ENCODE results near the gene REPS2.
"Not testable (repeated sequence)": the region's sequence is repeated elsewhere in the genome, so short reads cannot be mapped to it uniquely, and the experiment has no call there.

REPS2 gene

DNA sequence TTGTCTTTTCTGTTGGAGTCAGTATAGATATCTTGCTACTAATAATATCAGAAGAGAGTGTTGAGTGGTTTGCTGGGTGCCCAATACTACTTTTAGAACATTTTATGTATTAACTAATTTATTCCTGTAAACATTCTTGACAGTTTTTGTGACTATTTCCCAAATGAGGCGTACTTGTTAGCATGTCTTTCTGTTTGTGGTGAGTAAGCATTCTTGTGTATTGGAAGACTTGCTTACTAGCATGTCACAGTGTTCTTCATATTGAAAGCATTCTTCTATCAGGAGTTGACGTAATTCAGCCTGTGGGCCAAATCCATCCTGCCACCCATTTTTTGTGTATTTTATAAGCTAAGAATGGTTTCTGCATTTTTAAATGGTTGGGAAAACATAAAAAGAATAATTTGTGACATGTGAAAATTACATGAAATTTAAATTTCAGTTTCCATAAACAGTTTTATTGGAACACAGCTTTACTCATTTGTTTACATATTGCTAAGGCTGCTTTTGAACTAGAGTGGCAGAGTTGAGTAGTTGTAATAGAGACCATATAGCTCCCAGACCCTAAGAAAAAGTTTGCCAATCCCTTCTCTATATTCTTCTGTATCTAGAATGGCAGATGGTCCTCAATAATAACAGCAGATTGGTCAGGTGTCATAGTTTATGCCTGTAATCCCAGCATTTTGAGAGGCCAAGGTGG, 20.4 kb downstream of the REPS2 start:
- no peaks in the 10 kb centered on the region for H3K4me1 ChIP-seq (ENCODE audit: control insufficient read depth, low read depth, low read length)
- H3K9ac ChIP-seq (ENCODE audit: low read length), result no peak overlapping the region
- no peaks in the 10 kb centered on the region for H3K9me3 ChIP-seq (ENCODE audit: control insufficient read depth, low read depth, low read length)
- no peak overlapping the region for H3K4me3 ChIP-seq (ENCODE audit: low read length)
- H3K27ac ChIP-seq (ENCODE audit: low read length), result no peak overlapping the region
- no peaks in the 10 kb centered on the region for H3K36me3 ChIP-seq (ENCODE audit: control insufficient read depth, low read depth, low read length)
- H3K27me3 ChIP-seq (ENCODE audit: control insufficient read depth, insufficient read depth, low read length), result no peaks in the 10 kb centered on the region

DNA sequence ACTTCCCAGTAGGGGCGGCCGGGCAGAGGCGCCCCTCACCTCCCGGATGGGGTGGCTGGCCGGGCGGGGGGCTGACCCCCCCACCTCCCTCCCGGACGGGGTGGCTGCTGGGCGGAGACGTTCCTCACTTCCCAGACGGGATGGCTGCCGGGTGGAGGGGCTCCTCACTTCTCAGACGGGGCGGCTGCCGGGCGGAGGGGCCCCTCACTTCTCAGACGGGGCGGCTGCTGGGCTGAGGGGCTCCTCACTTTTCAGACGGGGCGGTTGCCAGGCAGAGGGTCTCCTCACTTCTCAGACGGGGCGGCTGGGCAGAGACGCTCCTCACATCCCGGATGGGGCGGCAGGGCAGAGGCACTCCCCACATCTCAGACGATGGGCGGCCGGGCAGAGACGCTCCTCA, 22.3 kb downstream of the REPS2 start:
- H3K27me3 ChIP-seq (ENCODE audit: control insufficient read depth, insufficient read depth, low read length); H3K27ac ChIP-seq (ENCODE audit: low read length); H3K36me3 ChIP-seq (ENCODE audit: control insufficient read depth, low read depth, low read length); H3K9me3 ChIP-seq (ENCODE audit: control insufficient read depth, low read depth, low read length); H3K4me3 ChIP-seq (ENCODE audit: low read length); H3K4me1 ChIP-seq (ENCODE audit: control insufficient read depth, low read depth, low read length); H3K9ac ChIP-seq (ENCODE audit: low read length): not testable (repeated sequence)

DNA sequence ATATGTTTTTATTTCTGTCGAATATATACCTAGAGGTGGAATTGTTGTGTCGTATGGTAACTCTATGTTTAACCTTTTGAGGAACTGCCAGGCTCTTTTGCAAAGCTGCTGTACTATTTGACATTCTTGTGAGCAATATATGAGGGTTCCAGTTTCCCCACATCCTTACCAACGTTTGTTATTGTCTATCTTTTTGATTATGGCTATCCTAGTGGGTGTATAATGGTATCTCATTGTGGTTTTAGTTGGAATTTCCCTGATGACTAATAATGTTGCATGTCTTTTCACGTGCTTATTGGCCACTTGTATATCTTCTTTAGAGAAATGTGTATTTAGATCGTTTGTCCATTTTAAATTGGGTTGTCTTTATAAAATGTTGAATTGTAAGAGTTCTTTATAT, 24.5 kb downstream of the REPS2 start:
- no peak overlapping the region for H3K4me3 ChIP-seq (ENCODE audit: low read length)
- no peaks in the 10 kb centered on the region for H3K27me3 ChIP-seq (ENCODE audit: control insufficient read depth, insufficient read depth, low read length)
- no peaks in the 10 kb centered on the region for H3K4me1 ChIP-seq (ENCODE audit: control insufficient read depth, low read depth, low read length)
- H3K9ac ChIP-seq (ENCODE audit: low read length), result no peak overlapping the region
- H3K9me3 ChIP-seq (ENCODE audit: control insufficient read depth, low read depth, low read length), result no peaks in the 10 kb centered on the region
- no peak overlapping the region for H3K27ac ChIP-seq (ENCODE audit: low read length)
- no peaks in the 10 kb centered on the region for H3K36me3 ChIP-seq (ENCODE audit: control insufficient read depth, low read depth, low read length)

DNA sequence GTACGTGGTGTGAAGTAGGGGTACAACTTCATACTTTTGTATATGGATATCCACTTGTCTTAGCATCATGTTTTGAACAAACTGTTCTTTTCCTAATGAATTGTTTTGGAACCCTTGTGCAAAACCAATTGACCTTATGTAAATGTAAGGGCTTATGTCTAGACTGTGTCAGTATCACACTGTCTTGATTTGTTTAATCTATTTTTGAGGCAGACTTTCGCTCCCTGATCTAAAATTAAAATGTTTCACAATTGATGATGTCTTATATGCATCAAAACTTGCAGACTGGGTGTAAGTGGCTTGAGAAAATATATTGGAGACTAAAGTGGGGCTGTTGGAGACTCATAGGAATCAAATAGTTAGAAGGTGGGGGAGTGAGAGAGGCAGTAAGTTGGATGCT, 25.2 kb downstream of the REPS2 start:
- Histone ChIP-seq H3K27ac (ENCODE audit: low read length) (no peak overlapping the region), H3K36me3 (ENCODE audit: control insufficient read depth, low read depth, low read length) (no peaks in the 10 kb centered on the region), H3K9ac (ENCODE audit: low read length) (no peak overlapping the region), H3K27me3 (ENCODE audit: control insufficient read depth, insufficient read depth, low read length) (no peaks in the 10 kb centered on the region), H3K4me1 (ENCODE audit: control insufficient read depth, low read depth, low read length) (no peaks in the 10 kb centered on the region), H3K4me3 (ENCODE audit: low read length) (no peak overlapping the region), H3K9me3 (ENCODE audit: control insufficient read depth, low read depth, low read length) (no peaks in the 10 kb centered on the region)

DNA sequence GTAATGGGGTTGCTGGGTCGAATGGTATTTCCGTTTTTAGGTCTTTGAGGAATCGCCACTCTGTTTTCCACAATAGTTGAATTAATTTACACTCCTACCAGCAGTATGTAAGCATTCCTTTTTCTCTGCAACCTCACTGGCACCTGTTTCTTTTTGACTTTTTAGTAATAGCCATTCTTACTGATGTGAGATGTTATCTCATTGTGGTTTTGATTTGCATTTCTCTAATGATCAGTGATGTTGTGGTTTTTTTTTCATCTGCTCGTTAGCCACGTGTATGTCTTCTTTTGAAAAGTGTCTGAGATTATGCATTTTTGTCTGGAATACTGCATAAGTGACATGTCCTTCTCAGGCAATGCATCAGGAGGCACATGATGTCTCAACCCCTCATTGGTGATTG, 28.8 kb downstream of the REPS2 start:
- no peaks in the 10 kb centered on the region for H3K9me3 ChIP-seq (ENCODE audit: control insufficient read depth, low read depth, low read length)
- no peak overlapping the region for H3K9ac ChIP-seq (ENCODE audit: low read length)
- no peaks in the 10 kb centered on the region for H3K27me3 ChIP-seq (ENCODE audit: control insufficient read depth, insufficient read depth, low read length)
- H3K27ac ChIP-seq (ENCODE audit: low read length), result no peak overlapping the region
- no peaks in the 10 kb centered on the region for H3K4me1 ChIP-seq (ENCODE audit: control insufficient read depth, low read depth, low read length)
- no peak overlapping the region for H3K4me3 ChIP-seq (ENCODE audit: low read length)
- H3K36me3 ChIP-seq (ENCODE audit: control insufficient read depth, low read depth, low read length), result no peaks in the 10 kb centered on the region

DNA sequence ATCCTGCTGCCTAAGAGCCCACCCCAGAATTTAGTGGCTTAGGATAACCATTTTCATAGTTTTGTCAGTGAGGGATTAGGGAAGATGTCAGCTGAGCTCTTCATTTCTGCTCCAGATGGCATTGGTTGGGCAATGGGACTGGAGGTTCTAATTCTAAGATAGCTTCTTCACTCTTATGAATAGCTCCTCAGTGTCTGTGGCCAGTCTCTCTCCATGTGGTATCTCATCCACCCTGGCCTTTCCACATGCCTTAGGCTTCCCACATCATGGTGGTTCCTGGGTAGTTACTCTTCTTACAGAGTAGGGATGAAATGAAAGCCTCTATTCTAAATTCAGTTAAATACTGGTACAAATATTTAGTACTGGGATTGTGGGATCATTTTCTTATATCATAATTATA, 31.3 kb downstream of the REPS2 start:
- no peaks in the 10 kb centered on the region for H3K27me3 ChIP-seq (ENCODE audit: control insufficient read depth, insufficient read depth, low read length)
- no peak overlapping the region for H3K9ac ChIP-seq (ENCODE audit: low read length)
- H3K4me1 ChIP-seq (ENCODE audit: control insufficient read depth, low read depth, low read length), result no peaks in the 10 kb centered on the region
- no peak overlapping the region for H3K27ac ChIP-seq (ENCODE audit: low read length)
- no peaks in the 10 kb centered on the region for H3K36me3 ChIP-seq (ENCODE audit: control insufficient read depth, low read depth, low read length)
- H3K9me3 ChIP-seq (ENCODE audit: control insufficient read depth, low read depth, low read length), result no peaks in the 10 kb centered on the region
- H3K4me3 ChIP-seq (ENCODE audit: low read length), result no peak overlapping the region

DNA sequence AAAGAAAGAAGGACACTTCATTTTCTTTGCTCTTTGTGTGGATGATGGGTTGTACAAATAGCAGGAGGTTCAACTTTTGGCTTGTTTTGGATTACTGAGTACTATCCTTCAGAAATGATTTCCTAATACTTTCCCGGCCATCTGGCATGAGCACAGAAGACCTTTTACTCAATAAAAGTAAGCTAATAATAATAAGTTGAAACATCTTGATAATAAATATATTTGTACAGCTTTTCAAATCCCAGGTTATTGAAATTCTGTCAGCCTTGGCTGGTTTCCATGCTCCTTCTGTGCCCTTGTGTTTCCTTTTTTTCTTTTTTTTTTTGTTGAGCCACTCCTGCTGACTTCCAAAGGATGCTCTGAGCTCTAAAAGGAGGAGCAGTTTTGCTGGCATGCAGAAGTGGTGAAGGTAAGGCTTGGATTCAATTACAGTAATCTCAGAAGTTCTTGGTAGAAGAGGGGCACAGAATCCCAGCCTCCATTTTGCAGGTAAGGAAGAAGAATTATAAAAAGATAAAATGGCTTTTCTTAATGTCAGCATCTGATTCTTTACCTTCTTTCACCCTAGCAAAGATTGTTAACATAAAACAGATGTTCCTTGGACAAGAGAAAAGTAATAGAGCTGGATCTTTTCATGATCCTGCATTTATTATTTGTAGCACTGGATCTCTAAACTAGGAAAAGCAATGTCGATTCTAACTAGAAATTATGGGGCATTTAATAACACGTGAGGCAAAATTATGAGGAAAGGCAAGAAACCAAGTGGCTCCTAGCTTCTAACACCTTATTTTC, 31.9 kb downstream of the REPS2 start:
- no peak overlapping the region for H3K9ac ChIP-seq (ENCODE audit: low read length)
- no peaks in the 10 kb centered on the region for H3K27me3 ChIP-seq (ENCODE audit: control insufficient read depth, insufficient read depth, low read length)
- H3K4me1 ChIP-seq (ENCODE audit: control insufficient read depth, low read depth, low read length), result no peaks in the 10 kb centered on the region
- no peak overlapping the region for H3K4me3 ChIP-seq (ENCODE audit: low read length)
- H3K9me3 ChIP-seq (ENCODE audit: control insufficient read depth, low read depth, low read length), result no peaks in the 10 kb centered on the region
- no peak overlapping the region for H3K27ac ChIP-seq (ENCODE audit: low read length)
- no peaks in the 10 kb centered on the region for H3K36me3 ChIP-seq (ENCODE audit: control insufficient read depth, low read depth, low read length)

DNA sequence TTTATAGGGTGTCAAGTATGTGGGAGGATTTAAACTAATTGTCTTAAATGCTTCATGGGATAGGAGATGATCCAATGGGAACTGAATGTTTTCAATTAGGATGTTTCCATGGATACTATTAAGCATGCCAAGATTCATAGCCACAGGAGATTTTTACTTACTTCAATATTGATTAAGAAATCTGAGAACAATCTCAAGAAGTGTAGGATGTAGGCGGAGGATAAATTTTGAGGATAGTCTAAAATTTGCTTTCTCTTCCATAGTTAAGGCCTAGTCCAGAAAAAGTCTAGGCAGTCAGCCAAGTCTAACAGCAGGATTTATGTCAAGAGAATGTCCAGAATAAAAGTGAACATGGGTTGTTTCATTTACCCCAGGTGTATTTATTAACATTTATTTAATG, 32.8 kb downstream of the REPS2 start:
- Histone ChIP-seq H3K9me3 (ENCODE audit: control insufficient read depth, low read depth, low read length) (no peaks in the 10 kb centered on the region), H3K4me1 (ENCODE audit: control insufficient read depth, low read depth, low read length) (no peaks in the 10 kb centered on the region), H3K36me3 (ENCODE audit: control insufficient read depth, low read depth, low read length) (no peaks in the 10 kb centered on the region), H3K4me3 (ENCODE audit: low read length) (no peak overlapping the region), H3K27ac (ENCODE audit: low read length) (no peak overlapping the region), H3K27me3 (ENCODE audit: control insufficient read depth, insufficient read depth, low read length) (no peaks in the 10 kb centered on the region), H3K9ac (ENCODE audit: low read length) (no peak overlapping the region)

DNA sequence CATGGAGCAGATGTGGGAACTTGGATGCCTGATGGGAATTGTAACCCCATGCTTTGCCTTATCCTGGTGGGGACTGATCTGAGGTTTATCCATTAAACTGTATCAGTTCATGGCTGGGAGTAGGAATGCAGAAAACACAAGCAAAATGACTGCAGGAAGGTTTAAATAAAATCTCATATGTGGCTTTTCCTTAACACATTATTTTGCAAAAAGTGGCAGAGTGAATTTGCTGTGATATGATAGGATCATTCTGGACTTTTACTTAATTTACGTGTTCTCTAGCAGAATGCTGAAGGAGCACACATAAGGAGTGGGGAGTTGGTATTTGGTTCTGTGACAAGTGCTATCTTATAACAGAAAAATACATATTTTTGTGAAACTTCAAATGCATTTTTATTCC, 34.8 kb downstream of the REPS2 start:
- Histone ChIP-seq H3K4me3 (ENCODE audit: low read length) (no peak overlapping the region), H3K9me3 (ENCODE audit: control insufficient read depth, low read depth, low read length) (no peaks in the 10 kb centered on the region), H3K27ac (ENCODE audit: low read length) (no peak overlapping the region), H3K27me3 (ENCODE audit: control insufficient read depth, insufficient read depth, low read length) (no peaks in the 10 kb centered on the region), H3K4me1 (ENCODE audit: control insufficient read depth, low read depth, low read length) (no peaks in the 10 kb centered on the region), H3K9ac (ENCODE audit: low read length) (no peak overlapping the region), H3K36me3 (ENCODE audit: control insufficient read depth, low read depth, low read length) (no peaks in the 10 kb centered on the region)

DNA sequence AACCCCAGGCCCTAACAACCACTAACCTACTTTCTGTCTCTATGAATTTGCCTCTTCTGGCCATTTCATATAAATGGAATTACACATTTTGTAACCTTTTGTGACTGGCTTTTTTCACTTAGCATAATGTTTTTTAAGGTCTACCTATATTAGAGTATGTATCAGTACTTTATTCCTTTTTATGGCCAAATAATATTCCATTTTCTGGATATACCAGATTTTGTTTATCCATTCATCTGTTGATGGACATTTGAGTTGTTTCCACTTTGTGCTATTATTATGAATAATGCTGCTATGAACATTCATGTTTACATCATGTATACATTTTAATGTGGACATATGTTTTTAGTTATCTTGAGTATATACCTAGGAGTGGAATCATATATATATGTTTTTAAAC, 35.5 kb downstream of the REPS2 start:
- Histone ChIP-seq H3K9ac (ENCODE audit: low read length) (no peak overlapping the region), H3K27me3 (ENCODE audit: control insufficient read depth, insufficient read depth, low read length) (no peaks in the 10 kb centered on the region), H3K9me3 (ENCODE audit: control insufficient read depth, low read depth, low read length) (no peaks in the 10 kb centered on the region), H3K4me1 (ENCODE audit: control insufficient read depth, low read depth, low read length) (no peaks in the 10 kb centered on the region), H3K36me3 (ENCODE audit: control insufficient read depth, low read depth, low read length) (no peaks in the 10 kb centered on the region), H3K27ac (ENCODE audit: low read length) (no peak overlapping the region), H3K4me3 (ENCODE audit: low read length) (no peak overlapping the region)

DNA sequence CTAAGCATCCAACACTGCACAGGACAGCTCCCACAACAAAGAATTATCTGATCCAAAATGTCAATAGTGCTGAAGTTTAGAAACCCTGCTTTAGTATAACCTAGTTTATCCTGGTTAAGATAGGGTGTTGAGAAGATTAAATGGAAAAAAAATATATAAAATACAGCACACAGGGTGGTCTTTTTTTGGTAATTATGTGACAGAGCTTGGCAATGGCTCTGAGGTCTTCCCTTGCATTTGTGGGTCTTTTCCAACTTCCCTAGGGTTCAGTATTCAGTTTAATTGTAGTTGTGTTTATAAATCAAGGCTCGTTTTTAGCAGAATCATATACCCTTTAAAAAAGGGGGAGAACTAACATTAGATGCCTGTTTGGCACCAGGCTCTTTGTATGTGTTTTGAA, 36.6 kb downstream of the REPS2 start:
- no peaks in the 10 kb centered on the region for H3K36me3 ChIP-seq (ENCODE audit: control insufficient read depth, low read depth, low read length)
- no peaks in the 10 kb centered on the region for H3K9me3 ChIP-seq (ENCODE audit: control insufficient read depth, low read depth, low read length)
- H3K27me3 ChIP-seq (ENCODE audit: control insufficient read depth, insufficient read depth, low read length), result no peaks in the 10 kb centered on the region
- H3K4me3 ChIP-seq (ENCODE audit: low read length), result no peak overlapping the region
- H3K27ac ChIP-seq (ENCODE audit: low read length), result no peak overlapping the region
- no peak overlapping the region for H3K9ac ChIP-seq (ENCODE audit: low read length)
- no peaks in the 10 kb centered on the region for H3K4me1 ChIP-seq (ENCODE audit: control insufficient read depth, low read depth, low read length)

DNA sequence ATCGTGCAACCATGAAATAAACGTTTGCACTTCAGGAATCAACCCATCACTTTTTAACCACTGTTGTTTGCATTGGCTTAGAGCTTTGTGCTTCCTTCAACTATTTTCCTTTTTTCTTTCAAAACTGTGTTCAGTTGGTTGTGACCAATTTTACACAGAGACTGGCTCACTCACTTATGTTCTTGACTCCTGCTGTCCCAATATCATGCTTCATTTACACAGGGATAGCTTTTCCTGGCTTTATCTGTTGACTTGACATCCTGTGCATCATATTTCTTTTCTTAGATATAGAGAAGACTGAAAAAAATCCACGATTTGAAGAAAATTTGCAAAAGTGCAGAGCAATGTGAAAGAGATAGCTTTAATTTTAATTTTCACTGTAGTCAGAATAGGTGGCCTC, 38.8 kb downstream of the REPS2 start:
- Histone ChIP-seq H3K36me3 (ENCODE audit: control insufficient read depth, low read depth, low read length) (no peaks in the 10 kb centered on the region), H3K27ac (ENCODE audit: low read length) (no peak overlapping the region), H3K27me3 (ENCODE audit: control insufficient read depth, insufficient read depth, low read length) (no peaks in the 10 kb centered on the region), H3K4me1 (ENCODE audit: control insufficient read depth, low read depth, low read length) (no peaks in the 10 kb centered on the region), H3K9me3 (ENCODE audit: control insufficient read depth, low read depth, low read length) (no peaks in the 10 kb centered on the region), H3K4me3 (ENCODE audit: low read length) (no peak overlapping the region), H3K9ac (ENCODE audit: low read length) (no peak overlapping the region)

Measured in iPS-18a (cell line).